Smooth muscle cell of the brain vasculature (primary cell): Measurements from ENCODE around the gene RNF112.

Source experiments
- DNase-seq: peaks from one replicate; pipeline ENCODE4 v3.0.0-alpha.2; 2012; ENCODE audit warnings: low read depth, low spot score

The RNF112 gene

DNA sequence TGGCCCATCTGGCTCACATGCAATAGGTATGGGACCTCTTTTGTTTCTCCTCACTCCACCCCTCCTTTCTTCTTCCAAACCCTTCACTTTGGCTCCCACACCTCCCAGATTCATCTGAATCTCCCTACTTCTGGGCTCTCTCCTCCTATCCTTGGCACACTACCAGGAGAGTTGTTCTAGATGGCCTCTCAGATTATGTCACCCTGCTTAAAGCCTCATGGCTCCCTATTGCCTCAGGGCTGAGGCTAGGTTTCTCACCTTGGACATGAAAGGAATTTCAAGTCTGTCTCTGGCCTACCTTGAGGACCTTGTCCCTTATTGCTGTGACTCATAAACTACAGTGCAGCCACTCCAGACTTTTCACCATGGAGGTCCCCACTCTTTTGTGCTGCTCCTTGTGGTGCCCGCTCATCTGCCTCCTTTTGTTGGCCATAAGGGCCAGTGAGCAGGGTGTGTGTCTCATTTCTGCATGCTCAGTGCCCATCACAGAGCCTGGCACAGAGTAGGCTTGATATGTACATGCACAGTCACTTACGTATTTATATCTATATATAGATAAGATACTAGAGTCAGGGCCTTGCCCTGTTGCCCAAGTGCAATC is 23.0 kb upstream of the RNF112 start:
- no peak for DNase-seq

DNA sequence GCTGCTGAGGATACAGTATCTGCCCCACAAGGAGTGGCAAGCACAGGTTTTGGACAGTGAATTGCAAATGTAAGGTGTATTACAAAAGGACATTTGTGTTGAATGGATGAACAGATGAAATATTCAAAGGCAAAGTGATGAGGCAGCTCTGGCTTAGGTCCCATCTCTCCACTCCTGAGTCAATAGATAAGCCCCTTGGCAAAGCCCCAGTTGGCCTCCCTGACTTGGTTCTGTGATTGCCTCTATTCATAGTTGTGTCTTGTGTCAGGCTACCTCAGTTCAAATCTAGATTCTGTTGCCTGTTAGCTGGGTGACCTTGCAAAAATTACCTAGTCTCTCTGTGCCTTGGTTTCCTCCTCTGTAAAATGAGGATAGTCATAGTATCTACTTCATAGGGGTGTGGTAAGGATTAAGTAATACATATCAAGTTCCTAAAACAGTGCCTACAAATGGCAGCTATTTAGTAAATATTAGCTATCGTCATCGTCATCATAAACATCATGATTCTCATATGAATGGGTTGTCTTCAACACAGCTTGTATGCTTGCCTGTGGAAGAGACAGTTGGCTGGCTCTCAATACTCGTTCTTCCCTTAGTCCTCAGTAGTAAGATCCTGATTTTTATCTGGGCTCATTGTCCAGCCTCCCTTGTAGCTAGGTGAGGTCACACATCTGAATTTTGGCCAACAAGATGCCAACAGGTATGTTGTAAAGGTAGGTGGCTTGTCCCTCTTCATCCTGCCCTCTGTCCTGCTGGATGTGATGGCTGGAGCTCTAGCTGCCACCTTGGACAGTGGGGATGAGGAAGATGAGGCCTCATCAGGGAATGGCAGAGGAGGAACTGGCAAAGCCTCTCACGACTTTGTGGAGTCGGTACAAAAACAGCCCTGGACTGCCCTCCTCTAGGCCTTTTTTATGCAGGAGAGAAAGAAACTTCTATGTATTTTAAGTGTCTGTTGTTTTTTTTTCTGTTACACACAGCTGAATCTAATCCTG is 21.9 kb upstream of the RNF112 start:
- no peak for DNase-seq

DNA sequence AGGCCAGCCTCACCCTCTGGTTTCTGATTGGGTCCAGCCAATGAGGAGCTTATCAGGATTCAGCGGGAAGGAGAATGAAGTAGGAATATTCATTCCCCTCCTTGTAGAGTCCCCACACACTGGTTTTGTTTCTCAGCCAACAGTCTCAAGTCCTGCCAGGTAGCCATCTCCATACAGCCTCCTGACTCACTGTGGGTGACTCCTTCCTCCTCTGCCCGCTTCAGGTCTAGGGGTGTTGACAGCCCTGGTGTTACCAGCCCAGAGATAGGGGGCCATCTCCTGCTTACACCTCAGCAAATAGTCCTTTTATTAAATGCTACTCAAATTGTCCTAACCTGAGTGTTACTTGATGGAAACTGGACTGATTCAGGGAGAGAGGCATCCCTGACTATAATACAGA is 20.1 kb upstream of the RNF112 start:
- DNase-seq = no peak

DNA sequence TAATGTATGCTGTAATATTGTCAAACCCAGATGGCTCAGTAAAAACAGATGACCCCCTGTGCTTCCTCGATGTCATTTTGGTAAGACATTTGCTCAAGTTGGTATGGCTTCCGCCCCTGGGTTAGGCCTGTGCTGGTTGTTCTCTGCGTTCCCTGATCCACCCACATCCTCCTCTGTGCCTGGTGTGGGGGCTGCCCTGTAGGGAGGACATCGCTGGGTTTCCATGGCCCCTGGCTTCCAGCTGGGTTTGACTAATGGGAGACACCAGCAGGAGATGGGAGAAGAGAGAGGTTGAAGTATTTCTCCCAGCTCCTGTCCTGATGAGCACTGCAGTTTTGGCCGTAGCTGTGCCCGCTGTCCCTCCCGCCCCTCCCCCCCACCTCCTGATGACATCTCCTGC is 19.6 kb upstream of the RNF112 start:
- no peak for DNase-seq

DNA sequence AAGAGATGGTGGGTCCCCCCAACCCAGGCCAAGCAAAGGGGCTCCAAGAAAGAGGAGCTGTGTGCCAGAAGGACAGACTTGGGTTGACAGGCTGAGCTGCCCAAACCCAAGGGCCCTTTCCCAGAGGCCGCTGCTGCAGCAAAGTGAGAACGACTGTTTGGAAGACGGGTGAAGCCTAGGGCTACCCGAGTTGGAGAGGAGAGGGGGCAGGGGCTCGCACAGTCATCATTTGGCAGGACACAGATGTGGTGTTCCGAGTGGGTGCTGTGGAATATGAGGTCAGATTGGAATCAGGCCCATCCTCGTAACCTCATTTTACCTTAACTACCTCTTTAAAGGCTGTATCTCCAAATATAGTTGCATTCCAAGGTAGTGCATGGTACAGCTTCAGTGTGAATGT is 18.7 kb upstream of the RNF112 start:
- DNase-seq = no peak

DNA sequence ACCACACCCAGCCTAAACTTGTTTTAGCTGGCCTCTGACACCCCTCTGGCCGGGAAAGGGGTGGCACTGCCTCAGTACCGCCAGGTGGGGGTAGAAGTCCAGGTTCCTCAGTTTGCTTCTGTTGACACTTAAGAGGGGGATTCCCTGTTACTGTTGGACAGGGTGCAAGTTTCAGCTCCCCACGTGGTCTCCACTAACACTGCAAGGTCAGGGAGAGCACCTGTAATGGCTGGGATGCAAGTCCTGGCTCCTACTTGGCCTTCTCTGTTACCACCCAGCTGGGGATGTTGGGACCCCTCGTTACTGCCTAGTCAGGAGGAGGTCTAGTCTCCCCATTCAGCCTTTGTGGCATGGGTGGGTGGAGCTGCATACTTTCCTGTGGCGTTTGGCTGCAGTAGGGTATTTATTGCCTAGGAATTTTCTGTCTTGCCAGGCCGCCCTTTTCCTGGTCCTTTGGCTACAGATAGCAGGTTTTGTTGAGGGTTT is 13.4 kb upstream of the RNF112 start:
- no peak for DNase-seq

DNA sequence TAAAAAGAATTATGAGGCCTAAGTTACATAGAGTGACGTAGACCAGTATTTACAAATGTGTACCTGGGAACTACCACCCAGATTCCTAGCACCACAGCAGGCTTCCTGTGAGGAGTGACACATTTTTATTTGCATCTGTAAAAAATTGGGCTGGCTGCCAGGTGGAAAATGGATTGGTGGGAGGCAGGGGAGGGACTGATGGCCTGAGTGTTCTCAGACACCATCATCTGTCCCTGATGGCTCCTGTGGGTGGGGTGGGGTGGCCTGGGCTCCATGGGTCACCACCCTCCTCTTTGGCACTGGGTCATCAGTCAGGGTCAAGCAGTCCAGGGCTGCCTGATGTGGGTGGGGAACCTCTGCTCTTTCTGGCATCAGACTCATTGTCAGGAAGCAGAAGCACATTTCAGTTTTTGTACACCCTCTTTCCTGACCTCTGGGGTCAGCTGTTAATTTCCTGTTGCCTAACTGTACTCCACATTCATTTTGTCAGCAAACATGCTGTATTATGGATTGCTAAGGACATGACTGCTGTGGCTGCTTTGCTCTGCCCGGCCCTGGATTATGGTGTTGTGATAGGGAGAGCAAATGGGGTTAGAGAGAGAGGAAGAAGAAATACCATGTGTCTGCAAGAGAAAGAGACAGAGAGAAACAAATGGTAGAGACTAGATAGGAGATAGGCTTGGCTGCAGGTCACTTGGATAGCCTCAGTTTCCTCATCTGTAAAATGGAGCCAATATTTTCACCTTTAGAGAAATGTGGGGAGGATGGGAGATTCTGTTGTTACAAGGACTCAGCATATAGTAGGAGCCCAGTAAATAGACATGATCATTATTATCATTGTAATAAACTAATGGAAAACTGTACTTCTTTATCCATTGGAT is 12.5 kb upstream of the RNF112 start:
- no peak for DNase-seq

DNA sequence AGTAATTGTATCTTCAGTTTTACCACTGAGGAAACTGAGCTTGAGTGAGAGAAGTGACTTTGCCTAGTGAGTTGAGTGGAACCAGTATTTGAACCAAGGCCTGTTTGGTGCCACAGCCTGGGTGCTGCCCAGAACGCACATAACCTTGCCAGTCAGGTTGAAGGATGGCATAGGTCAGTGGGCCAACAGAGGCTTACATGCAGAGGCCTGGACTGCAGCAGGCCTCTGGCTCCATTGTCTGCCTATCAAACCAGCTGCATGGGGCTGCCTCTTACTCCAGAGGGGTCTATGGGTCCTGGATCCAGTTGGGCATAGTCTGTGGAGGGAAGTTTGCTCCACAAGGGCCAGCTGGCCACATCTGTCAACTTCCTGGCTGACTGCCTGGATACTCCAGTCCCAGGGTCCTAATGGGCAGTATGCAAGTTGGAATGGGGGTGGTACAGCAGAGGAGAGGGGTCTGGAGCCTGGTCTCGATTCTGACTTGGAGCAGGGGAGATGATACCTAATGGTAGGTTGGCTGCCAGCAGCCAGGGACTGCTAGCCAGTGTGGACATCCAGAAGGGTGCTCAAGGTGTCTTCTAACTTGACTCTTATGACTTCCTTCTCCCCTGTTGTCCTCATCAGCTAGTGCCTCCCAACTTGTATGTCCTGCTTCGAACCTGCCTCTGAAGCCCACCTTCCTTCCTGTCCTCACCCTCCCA is 11.1 kb upstream of the RNF112 start:
- no peak for DNase-seq

DNA sequence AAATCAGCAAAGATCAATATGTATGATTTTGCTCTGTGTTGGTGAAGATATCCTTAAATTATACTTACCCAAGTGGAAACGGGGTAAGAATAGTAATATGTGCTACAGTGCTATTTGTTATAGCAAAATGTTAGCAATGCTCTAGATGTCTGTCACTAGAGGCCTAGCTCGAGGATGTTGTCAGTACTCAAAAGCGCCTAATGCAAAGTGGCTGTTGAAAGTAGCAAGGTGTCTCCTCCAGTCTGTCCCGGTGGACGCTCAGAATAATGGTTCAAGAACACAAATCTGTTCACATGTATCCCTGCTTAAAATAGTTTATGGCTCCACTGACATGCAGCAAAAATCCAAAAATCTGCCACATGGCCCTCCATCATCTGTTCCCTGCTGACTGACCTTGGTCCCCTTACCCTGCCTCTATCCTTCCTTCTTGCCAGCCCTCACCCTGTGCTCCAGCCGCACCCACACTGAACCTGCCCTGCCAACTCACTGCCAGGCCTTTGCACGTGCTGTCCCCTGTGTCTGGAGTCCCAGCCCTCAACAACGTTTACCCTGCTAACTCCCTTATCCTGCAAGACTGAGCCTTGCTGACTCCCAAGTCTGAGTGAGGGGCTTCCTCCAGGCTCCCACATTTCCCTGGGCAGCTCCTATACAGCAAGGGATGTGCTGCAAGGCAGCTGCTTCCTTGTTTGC is 9.6 kb upstream of the RNF112 start:
- DNase-seq = no peak

DNA sequence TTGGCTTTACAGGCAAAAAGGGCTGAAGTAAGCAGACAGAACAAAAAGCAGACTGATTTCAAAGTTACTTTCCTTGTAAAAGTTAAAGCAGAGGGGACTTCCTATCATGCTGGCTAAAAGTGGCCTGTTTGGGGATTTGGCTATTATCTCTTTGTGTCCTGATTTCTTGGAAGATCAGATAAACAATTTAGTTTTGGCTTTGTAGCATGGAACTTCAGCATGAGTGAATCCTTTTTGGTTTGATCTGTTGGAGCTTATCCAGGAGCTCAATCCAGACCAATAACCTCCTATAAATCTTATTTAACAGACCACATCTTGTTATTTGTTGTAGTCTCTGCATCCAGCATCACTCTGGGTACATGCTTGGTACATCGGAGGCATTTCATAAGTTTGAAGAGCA is 8.9 kb upstream of the RNF112 start:
- DNase-seq = no peak

DNA sequence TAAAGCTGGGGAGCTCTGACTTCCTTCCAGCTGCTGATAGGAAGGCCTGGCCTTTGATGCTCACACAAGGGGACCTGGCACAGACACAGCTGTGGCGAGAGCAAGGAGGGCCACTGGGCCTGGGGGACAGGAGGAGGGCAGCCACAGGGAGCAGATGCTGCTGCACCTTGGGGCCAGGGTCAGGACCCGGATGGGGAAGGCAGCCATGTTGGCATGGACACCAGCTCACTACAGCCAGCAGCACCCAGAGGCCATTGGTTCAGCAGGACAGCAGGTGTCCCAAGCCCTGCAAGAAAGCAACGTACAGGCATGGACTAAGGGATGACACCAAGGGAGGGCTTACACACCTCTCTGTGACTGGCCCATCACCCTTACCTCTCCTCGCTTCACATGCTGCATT is 8.0 kb upstream of the RNF112 start:
- DNase-seq = no peak

DNA sequence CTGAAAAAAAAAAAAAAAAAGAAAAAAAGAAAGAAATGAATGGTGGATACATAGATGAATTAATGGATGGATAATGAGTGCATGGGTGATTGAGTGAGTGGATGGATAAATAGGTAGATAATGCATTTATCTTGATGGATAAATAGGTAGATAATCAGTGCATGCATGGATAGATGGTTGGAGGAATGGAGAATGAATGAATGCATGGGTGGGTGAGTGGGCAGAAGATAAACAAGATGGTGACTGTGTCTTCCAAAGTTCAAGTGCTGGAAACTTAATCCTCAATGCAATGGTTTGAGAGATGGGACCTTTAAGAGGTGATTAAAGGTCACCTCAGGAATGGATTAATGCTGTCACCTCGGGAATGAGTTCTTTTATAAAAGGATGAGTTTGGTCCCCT is 6.8 kb upstream of the RNF112 start:
- DNase-seq = no peak

DNA sequence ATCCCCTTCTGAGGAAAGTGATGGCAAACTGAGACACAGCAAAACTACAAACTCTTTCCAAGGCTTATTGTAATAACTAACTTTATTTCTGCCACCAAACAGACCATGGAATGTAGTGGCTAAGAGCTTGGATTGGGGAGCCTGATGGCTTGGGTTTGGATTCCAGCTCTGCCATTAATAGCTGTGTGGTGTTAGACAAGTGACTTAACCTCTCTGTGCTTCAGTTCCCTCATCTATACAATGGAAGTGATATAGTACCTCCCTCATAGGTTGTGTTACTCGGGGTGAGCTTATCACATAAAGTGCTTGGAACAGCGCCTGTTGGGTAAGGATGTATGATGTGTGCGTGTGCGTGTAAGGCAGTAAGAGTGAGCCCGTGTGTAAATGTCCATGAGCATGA is 5.9 kb upstream of the RNF112 start:
- DNase-seq = no peak

DNA sequence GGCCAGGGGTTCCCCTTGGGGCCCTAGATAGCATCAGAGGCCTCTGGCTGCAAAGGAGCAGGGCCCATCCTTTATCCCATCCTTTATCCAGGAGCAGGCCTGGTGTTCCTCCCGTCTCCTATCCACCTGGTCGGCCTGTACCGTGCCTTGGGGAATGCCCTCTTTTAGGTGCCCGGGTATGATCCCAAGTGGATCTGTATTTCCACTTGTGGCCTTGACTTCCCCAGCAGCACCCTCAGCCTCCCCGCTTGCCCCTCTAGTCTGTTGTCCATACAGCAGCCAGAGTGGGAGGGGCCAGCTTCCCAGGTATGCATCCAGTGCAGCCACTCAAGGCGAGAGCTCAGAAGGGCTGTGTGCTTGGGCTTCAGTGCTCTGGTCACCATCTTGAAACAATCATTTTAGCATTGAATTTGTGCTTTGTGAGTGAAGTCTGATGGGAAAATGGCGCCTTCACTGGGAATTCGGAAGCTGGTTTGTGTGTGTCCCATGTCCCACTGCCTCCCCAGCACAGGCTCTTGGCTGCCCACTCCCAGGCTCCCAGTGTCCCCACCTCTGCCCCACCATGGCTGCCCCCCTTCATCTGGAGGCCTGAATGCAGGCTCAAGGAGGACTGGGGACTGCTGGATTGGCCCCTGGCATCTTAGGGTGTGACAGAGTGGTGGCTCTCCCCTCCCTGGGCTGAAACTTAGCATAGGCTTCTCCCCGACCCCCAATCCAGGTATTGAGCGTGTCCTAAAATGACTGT is 3.3 kb upstream of the RNF112 start:
- DNase-seq = no peak

DNA sequence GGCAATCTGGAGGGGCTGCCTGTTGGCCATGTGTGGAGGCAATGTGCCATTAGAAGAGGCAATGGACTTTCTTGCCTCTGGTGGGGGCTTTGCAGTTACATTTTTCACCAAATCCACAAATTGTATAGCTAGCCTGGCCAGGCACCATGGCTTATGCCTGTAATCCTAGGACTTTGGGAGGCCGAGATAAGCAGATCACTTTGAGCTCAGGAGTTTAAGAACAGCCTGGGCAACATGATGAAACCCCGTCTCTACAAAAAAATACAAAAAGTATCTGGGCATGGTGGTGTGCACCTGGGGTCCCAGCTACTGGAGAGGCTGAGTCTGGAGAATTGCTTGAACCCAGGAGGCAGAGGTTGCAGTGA is 2.7 kb upstream of the RNF112 start:
- no peak for DNase-seq

DNA sequence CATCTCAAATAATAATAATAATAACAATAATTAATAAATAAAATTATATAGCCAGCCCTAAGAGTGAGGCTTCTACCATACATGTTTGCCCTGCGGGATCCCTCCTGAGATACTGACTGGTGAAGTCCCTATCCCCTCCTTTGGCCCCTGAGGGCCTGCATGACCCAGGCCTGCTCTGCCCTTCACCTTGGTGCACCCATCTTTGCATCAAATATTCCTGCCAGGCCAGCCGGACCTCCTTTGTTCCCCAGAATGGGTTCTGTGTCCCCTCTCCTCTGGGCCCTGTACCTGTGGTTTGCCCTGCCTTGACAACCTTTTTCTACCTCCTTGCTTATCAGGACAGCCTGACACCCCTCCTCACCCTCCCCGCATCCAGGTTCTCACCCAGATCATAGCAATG is 2.0 kb upstream of the RNF112 start:
- DNase-seq = no peak

DNA sequence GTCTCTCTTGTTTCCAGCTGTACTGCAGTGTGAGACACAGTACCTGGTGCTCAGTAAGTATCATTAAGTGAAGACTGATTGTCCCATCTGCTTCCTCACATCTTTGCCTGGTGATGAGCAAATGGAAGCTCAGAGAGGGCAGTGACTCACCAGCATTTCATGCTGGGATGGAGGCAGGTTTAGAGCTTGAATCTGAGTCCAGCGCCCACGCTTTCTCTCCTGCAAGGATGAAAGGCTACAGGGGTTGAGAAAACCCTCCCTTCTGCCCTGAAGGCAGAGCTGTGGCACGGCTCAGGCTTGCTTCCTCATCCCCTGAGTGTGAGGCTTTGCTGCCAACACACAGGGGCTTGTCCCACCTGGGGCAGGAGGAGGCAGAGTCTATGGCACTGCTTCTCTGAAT is 1.5 kb upstream of the RNF112 start:
- DNase-seq = peak; percentile 57

DNA sequence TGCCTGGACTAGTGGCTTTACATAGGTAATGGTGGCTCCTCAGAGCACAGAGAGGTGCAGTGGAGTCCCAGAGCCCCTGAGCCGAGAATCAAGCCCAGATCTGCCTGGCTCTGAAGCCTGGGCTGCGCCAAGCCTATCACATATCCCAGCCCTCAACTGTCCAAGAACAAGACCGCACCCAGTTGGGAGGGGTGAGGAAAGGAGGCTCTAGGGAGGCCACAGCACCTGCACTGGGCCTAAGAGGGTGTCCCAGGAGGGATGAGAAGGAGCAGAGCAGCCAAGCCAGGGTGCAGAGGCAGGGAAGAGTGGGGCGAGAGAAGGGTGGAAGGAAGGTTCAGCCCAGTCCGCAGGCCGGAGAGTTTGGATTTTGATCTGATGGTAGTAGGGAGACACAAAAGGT is 941 bp upstream of the RNF112 start:
- no peak for DNase-seq

DNA sequence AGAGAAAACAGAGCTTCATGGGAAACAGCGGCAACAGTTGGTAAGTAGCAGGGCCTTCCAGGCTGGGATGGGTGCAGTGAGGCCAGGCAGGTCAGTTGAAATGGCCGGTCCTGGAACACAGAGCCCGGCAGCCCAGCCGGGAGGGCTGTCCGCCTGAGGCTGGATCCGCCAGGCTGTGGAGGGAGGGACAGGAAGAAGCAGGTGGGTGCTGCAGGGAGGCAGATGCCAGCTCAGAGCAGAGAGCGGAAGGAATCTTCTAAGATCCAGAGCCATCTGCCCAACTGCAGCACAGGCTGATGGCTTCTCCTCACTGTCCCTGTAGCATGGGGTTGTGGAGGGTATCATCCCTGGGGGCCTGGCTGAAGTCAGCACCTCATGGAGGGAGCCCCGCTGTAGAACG is 599 bp downstream of the RNF112 start:
- no peak for DNase-seq

DNA sequence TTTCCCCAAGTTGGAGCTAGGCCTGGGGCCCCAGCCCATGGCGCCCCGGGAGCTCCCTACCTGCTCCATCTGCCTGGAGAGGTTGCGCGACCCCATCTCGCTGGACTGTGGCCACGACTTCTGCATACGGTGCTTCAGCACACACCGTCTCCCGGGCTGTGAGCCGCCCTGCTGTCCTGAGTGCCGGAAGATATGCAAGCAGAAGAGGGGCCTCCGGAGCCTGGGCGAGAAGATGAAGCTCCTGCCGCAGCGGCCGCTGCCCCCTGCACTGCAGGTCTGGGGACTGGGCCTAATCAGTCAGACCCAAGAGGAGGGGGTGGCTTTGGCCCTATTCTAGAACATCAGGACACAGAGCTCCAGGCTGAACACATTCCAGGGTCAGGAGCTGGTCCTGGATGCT is 1.5 kb downstream of the RNF112 start:
- no peak for DNase-seq
